Measurements from ENCODE around the gene GADD45GIP1.
"Not testable (repeated sequence)": the region's sequence is repeated elsewhere in the genome, so short reads cannot be mapped to it uniquely, and the experiment has no call there.

The GADD45GIP1 gene

GRCh38 chr19:12939975-12940423 is 17.0 kb downstream of the GADD45GIP1 start:
- DNase-seq (ENCODE audit: low spot score) = no peak

- peak; percentile 47 for DNase-seq (ENCODE audit: low spot score)
These were observed 18.0 kb downstream of the GADD45GIP1 start for GRCh38 chr19:12938779-12939601.

- DNase-seq (ENCODE audit: low spot score) = peak; percentile 99
These were observed 18.9 kb downstream of the GADD45GIP1 start, which contains the start of gene CALR for GRCh38 chr19:12937927-12938778. CALR (plus strand) TSS chr19:12938609; CDS start chr19:12938680, 71 bp downstream.

- DNase-seq (ENCODE audit: low spot score) = no peak
These were observed 19.7 kb downstream of the GADD45GIP1 start for GRCh38 chr19:12937093-12937926.

GRCh38 chr19:12936582-12936981 is 20.4 kb downstream of the GADD45GIP1 start:
- DNase-seq (ENCODE audit: low spot score) = no peak

- no peak for DNase-seq (ENCODE audit: low spot score)
These were observed 22.0 kb downstream of the GADD45GIP1 start for GRCh38 chr19:12935071-12935470.

- DNase-seq (ENCODE audit: low spot score) = peak; percentile 93
These were observed 23.5 kb downstream of the GADD45GIP1 start, which contains the start of gene FARSA for GRCh38 chr19:12933287-12934072. FARSA (minus strand) TSS chr19:12933711; CDS start chr19:12933696, 15 bp downstream.

- no peak for DNase-seq (ENCODE audit: low spot score)
These were observed 24.4 kb downstream of the GADD45GIP1 start for GRCh38 chr19:12932392-12933286.

- no peak for DNase-seq (ENCODE audit: low spot score)
These were observed 26.9 kb downstream of the GADD45GIP1 start for GRCh38 chr19:12930002-12930645.

GRCh38 chr19:12924621-12925310 is 32.3 kb downstream of the GADD45GIP1 start:
- DNase-seq (ENCODE audit: low spot score) = no peak

GRCh38 chr19:12922959-12923358 is 34.1 kb downstream of the GADD45GIP1 start:
- DNase-seq (ENCODE audit: low spot score) = no peak

GRCh38 chr19:12921047-12921446 is 36.0 kb downstream of the GADD45GIP1 start:
- no peak for DNase-seq (ENCODE audit: low spot score)

- no peak for DNase-seq (ENCODE audit: low spot score)
These were observed 38.8 kb downstream of the GADD45GIP1 start for GRCh38 chr19:12918253-12918652.

GRCh38 chr19:12915860-12916259 is 41.2 kb downstream of the GADD45GIP1 start:
- DNase-seq (ENCODE audit: low spot score) = not testable (repeated sequence)

- no peak for DNase-seq (ENCODE audit: low spot score)
These were observed 43.0 kb downstream of the GADD45GIP1 start for GRCh38 chr19:12913851-12914690.

GRCh38 chr19:12913011-12913561 is 43.9 kb downstream of the GADD45GIP1 start:
- DNase-seq (ENCODE audit: low spot score) = peak; percentile 73

GRCh38 chr19:12912571-12912970 is 44.5 kb downstream of the GADD45GIP1 start:
- no peak for DNase-seq (ENCODE audit: low spot score)
